Measurements from ENCODE around the gene SGTA. TPM values are rescaled to one million over a fixed set of nuclear protein-coding genes. Genes with fewer than 3 reads are reported as not detected.

Gene SGTA
- total and polyA plus RNA-seq, 9 of the 15 experiments (the other 6 are each of a cell fraction or from before 2014, with no cell fraction given), result 1.4 to 110 (median 49.9) TPM

GRCh38 chr19:2750808-2751437, 32.1 kb downstream of the SGTA start:
- Histone ChIP-seq H3K36me3 (ENCODE audit: control insufficient read depth, insufficient read depth, low read length) (peaks cover 27% of the 10 kb centered on the region; the same call in 2 of the 3 replicates), H3K4me1 (replicated peaks in 1 of 2; ENCODE audit: control insufficient read depth in 2 of 2, insufficient read depth in 2 of 2, low read length in 2 of 2) (peaks cover 0 to 17% of the 10 kb centered on the region in 2 experiments; a peak in 2 of 5 replicates), H3K9ac (ENCODE audit: insufficient read depth in 1 of 2, low read depth in 2 of 2, low read length in 2 of 2) (no peak overlapping the region), H3K27me3 (ENCODE audit: control insufficient read depth in 2 of 2, insufficient read depth in 2 of 2, low read length in 2 of 2) (peaks cover 7 to 14% of the 10 kb centered on the region in 2 experiments; a peak in 3 of 5 replicates), H2AFZ (ENCODE audit: low read depth, low read length) (no peak overlapping the region), H3K4me3 (no peak overlapping the region), H3K79me2 (ENCODE audit: control insufficient read depth, insufficient read depth, low read length) (no peaks in the 10 kb centered on the region), H4K20me1 (replicated peaks; ENCODE audit: control insufficient read depth, insufficient read depth, low read length) (no peaks in the 10 kb centered on the region), H3K27ac (ENCODE audit: extremely low read depth, low read depth, low read length) (no peak overlapping the region), H3K9me1 (ENCODE audit: control insufficient read depth, insufficient read depth, low read length) (no peaks in the 10 kb centered on the region), H3K9me3 (replicated peaks; ENCODE audit: control insufficient read depth, insufficient read depth, low read depth, low read length) (no peaks in the 10 kb centered on the region), H3K4me2 (ENCODE audit: insufficient read depth, low read length) (no peak overlapping the region)
- DNase-seq (ENCODE audit: extremely low read depth in 1 of 4, low spot score in 3 of 4) (no peak), ATAC-seq (no peak), FAIRE-seq (no peak)
- TF ChIP-seq ZBTB33 (CRISPR knock-in tag; IDR thresholded peaks at IDR 0.05) (no peak), BRD9 (IDR thresholded peaks at IDR 0.05; ENCODE audit: low read depth, partially characterized antibody) (no peak), CAMTA2 (CRISPR knock-in tag; conservative IDR thresholded peaks at IDR 0.05) (no peak), JUND (IDR thresholded peaks at IDR 0.05; ENCODE audit: borderline replicate concordance, low read depth, low read length) (no peak), JUND (tag; IDR thresholded peaks at IDR 0.05; ENCODE audit: borderline replicate concordance, low read depth, low read length) (no peak), GABPB2 (CRISPR knock-in tag; conservative IDR thresholded peaks at IDR 0.05) (no peak), SP1 (CRISPR knock-in tag; IDR thresholded peaks at IDR 0.05) (no peak), ILF3 (IDR thresholded peaks at IDR 0.05; ENCODE audit: borderline replicate concordance) (no peak), ZNF586 (CRISPR knock-in tag; conservative IDR thresholded peaks at IDR 0.05) (no peak), ZNF518B (CRISPR knock-in tag; IDR thresholded peaks at IDR 0.05) (no peak), ATF7 (IDR thresholded peaks at IDR 0.05) (no peak)
- WGBS (ENCODE audit: insufficient coverage, low coverage, missing lambda C conversion rate), result 31% methylated on average over 17 of the region's 17 CpGs
- POLR2A ChIA-PET, result no interaction called here
- intact Hi-C loops (cut with micrococcal nuclease) (no loop called here), in situ Hi-C loops (cut with MboI) (no loop called here)
- BruUV-seq (replicated peaks), result no TSS peak
- CTCF ChIA-PET (ENCODE audit: low intra/inter-chr PET ratio), result interaction anchor here (0.6 kb wide), 1 partner anchor 77 kb away, joined by 7 read pairs; no protein-coding TSS in a partner anchor

Data from K562 (cell line).